H9 (cell line): ENCODE results near the gene NUBP1. TPM values are rescaled to one million over a fixed set of nuclear protein-coding genes. Genes with fewer than 3 reads are reported as not detected.

ENCODE experiments used
- DNase-seq: peaks from one replicate; pipeline ENCODE4 v3.0.0-alpha.2; 2017
- H2AFZ ChIP-seq: one replicate; pipeline ENCODE4 v1.6.1; 2013; ENCODE audit warnings: mild to moderate bottlenecking, low read length, control low read depth, moderate library complexity
- H2AK5ac ChIP-seq: 2 replicates; pipeline ENCODE4 v1.6.1; 2013; ENCODE audit warnings: low read length, control low read depth, mixed read lengths; ENCODE audit not compliant: insufficient read length
- H2BK120ac ChIP-seq: one replicate; pipeline ENCODE4 v1.6.1; 2013; ENCODE audit warnings: low read depth, mild to moderate bottlenecking, low read length, control low read depth, inconsistent platforms; ENCODE audit not compliant: poor library complexity, severe bottlenecking
- H2BK12ac ChIP-seq: 2 replicates; pipeline ENCODE4 v1.6.1; 2013; ENCODE audit warnings: low read length, control low read depth, mixed read lengths, low read depth; ENCODE audit not compliant: insufficient read length
- H2BK15ac ChIP-seq: 2 replicates; pipeline ENCODE4 v1.6.1; 2013; ENCODE audit warnings: low read depth, low read length, control low read depth
- H2BK20ac ChIP-seq: one replicate; pipeline ENCODE4 v1.6.1; 2013; ENCODE audit warnings: low read depth, mild to moderate bottlenecking, low read length, control low read depth, inconsistent platforms; ENCODE audit not compliant: poor library complexity, severe bottlenecking
- H2BK5ac ChIP-seq: 2 replicates; pipeline ENCODE4 v1.6.1; 2013; ENCODE audit warnings: low read length, control low read depth, mixed read lengths; ENCODE audit not compliant: insufficient read length
- H3K14ac ChIP-seq: 2 replicates; pipeline ENCODE4 v1.6.1; 2013; ENCODE audit warnings: low read length, control low read depth; ENCODE audit not compliant: insufficient read depth
- H3K18ac ChIP-seq: 2 replicates; pipeline ENCODE4 v1.6.1; 2013; ENCODE audit warnings: low read depth, mild to moderate bottlenecking, mixed read lengths, low read length, control low read depth; ENCODE audit not compliant: insufficient read length
- H3K23ac ChIP-seq: 2 replicates; pipeline ENCODE4 v1.6.1; 2013; ENCODE audit warnings: low read length, control low read depth, mixed read lengths, low read depth; ENCODE audit not compliant: insufficient read length
- H3K23me2 ChIP-seq: 2 replicates; pipeline ENCODE4 v1.6.1; 2013; ENCODE audit warnings: low read depth, mild to moderate bottlenecking, mixed read lengths, low read length, control low read depth; ENCODE audit not compliant: insufficient read length, poor library complexity, severe bottlenecking
- H3K27ac ChIP-seq: 2 replicates; pipeline ENCODE4 v1.5.1; 2013; ENCODE audit warnings: low read length, control low read depth, mixed read lengths, low read depth; ENCODE audit not compliant: insufficient read length
- H3K27me3 ChIP-seq: 2 replicates; pipeline ENCODE4 v1.6.1; 2013; ENCODE audit warnings: low read length, control low read depth, inconsistent platforms; ENCODE audit not compliant: insufficient read depth
- H3K4ac ChIP-seq: 2 replicates; pipeline ENCODE4 v1.6.1; 2013; ENCODE audit warnings: low read depth, mild to moderate bottlenecking, control low read depth, inconsistent platforms, low read length, moderate library complexity
- H3K4me1 ChIP-seq: 2 replicates; pipeline ENCODE4 v1.6.1; 2013; ENCODE audit warnings: low read length, control low read depth, inconsistent platforms; ENCODE audit not compliant: insufficient read depth
- H3K4me2 ChIP-seq: 2 replicates; pipeline ENCODE4 v1.6.1; 2013; ENCODE audit warnings: low read length, control low read depth, mixed read lengths; ENCODE audit not compliant: insufficient read length, insufficient read depth
- H3K56ac ChIP-seq: 2 replicates; pipeline ENCODE4 v1.6.1; 2013; ENCODE audit warnings: low read depth, mild to moderate bottlenecking, mixed read lengths, low read length, control low read depth; ENCODE audit not compliant: insufficient read length
- H3K79me1 ChIP-seq: 2 replicates; pipeline ENCODE4 v1.6.1; 2013; ENCODE audit warnings: low read depth, mild to moderate bottlenecking, moderate library complexity, low read length, control low read depth, inconsistent platforms; ENCODE audit not compliant: insufficient read depth, poor library complexity, severe bottlenecking
- H3K79me2 ChIP-seq: 2 replicates; pipeline ENCODE4 v1.6.1; 2013; ENCODE audit warnings: low read length, control low read depth, inconsistent platforms; ENCODE audit not compliant: insufficient read depth
- H3K9ac ChIP-seq: 2 replicates; pipeline ENCODE4 v1.6.1; 2013; ENCODE audit warnings: low read length, control low read depth, mixed read lengths; ENCODE audit not compliant: insufficient read length; ENCODE audit errors: extremely low read depth
- H3K9me3 ChIP-seq: one replicate; pipeline ENCODE4 v1.6.1; 2013; ENCODE audit warnings: low read depth, low read length, inconsistent platforms; ENCODE audit not compliant: control insufficient read depth
- H3T11ph ChIP-seq: one replicate; pipeline ENCODE4 v1.6.1; 2013; ENCODE audit warnings: mild to moderate bottlenecking, low read length, control low read depth, inconsistent platforms
- H4K20me1 ChIP-seq: one replicate; pipeline ENCODE4 v1.6.1; 2013; ENCODE audit not compliant: control insufficient read depth, insufficient read length, insufficient read depth
- H4K5ac ChIP-seq: 2 replicates; pipeline ENCODE4 v1.6.1; 2013; ENCODE audit warnings: low read depth, mild to moderate bottlenecking, mixed read lengths, low read length, control low read depth; ENCODE audit not compliant: insufficient read length
- H4K8ac ChIP-seq: replicated peaks from 2 replicates; pipeline ENCODE4 v1.6.1; 2013; ENCODE audit warnings: low read length, control low read depth, mixed read lengths, low read depth; ENCODE audit not compliant: insufficient read length
- H4K91ac ChIP-seq: 2 replicates; pipeline ENCODE4 v1.6.1; 2013; ENCODE audit warnings: low read depth, mild to moderate bottlenecking, moderate library complexity, mixed read lengths, low read length, control low read depth; ENCODE audit not compliant: insufficient read length
- H3K27ac Mint-ChIP-seq, 3 experiments: 2 replicates in 2 of 3; 3 replicates in 1 of 3; pipeline ENCODE4 v1.8.0; 2020 to 2021; ENCODE audit warnings: mixed read lengths in 3 of 3, mild to moderate bottlenecking in 1 of 3, moderate library complexity in 1 of 3
- H3K27me3 Mint-ChIP-seq: 2 replicates; pipeline ENCODE4 v1.8.0; 2021; ENCODE audit warnings: low read depth, mild to moderate bottlenecking, moderate library complexity, mixed read lengths
- H3K36me3 Mint-ChIP-seq, 3 experiments: 2 replicates in 2 of 3; 3 replicates in 1 of 3; pipeline ENCODE4 v1.8.0; 2020 to 2021; ENCODE audit warnings: low read depth in 3 of 3, mixed read lengths in 3 of 3; ENCODE audit not compliant: insufficient read depth in 1 of 3
- H3K4me1 Mint-ChIP-seq, 2 experiments: 2 replicates each; pipeline ENCODE4 v1.8.0; 2020; ENCODE audit warnings: mixed read lengths in 2 of 2
- H3K4me3 Mint-ChIP-seq, 2 experiments: 2 replicates in 1 of 2; 3 replicates in 1 of 2; pipeline ENCODE4 v1.8.0; 2020 to 2021; ENCODE audit warnings: mild to moderate bottlenecking in 2 of 2, mixed read lengths in 2 of 2, moderate library complexity in 1 of 2
- H3K9me3 Mint-ChIP-seq, 2 experiments: 2 replicates in 1 of 2; 3 replicates in 1 of 2; pipeline ENCODE4 v1.8.0; 2020; ENCODE audit warnings: mild to moderate bottlenecking in 2 of 2, mixed read lengths in 2 of 2, moderate library complexity in 1 of 2
- WGBS: extraction: QIAGEN DNeasy Blood & Tissue Kit; methylation state at CpG from one replicate; pipeline ENCODE4 v1.1.7; 2013; ENCODE audit warnings: missing lambda C conversion rate, low lambda C conversion rate, mixed read lengths; ENCODE audit not compliant: insufficient read length; ENCODE audit errors: extremely low coverage; 5-methylcytosine and 5-hydroxymethylcytosine counted together
- total RNA-seq: library from RNA; stranded (reverse); gene quantifications from 2 replicates; pipeline ENCODE4 v1.2.1, GENCODE V29; 2021
- TF ChIP-seq, protein P1 (sequence below): fragments of 200-600 bp; sonication (generic); conservative IDR thresholded peaks from 3 replicates; pipeline ENCODE4 v1.8.0; 2021; ENCODE audit warnings: antibody characterized with exemption, mild to moderate bottlenecking

NUBP1 gene
- total RNA-seq, 1 experiment from 2014 or later = 36.5 TPM

DNA sequence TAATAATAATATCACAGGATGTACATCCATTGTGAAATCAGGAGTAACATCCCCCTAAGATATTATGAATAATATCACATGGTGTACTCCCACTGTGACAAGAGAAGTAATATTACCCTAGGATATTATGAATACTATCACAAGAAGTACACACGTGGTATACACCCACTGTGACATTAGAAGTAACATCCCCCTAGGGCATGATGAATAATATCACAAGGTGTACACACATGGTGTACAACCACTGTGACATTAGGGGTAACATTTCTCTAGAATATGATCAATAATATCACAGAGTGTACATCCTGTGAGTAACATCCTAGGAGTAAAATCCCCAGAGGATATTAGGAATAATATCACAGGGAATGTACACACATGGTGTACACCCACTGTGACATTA is 43.9 kb upstream of the NUBP1 start:
- WGBS = no CpG with 5 or more reads among the region's 1 CpG
- Histone ChIP-seq H3K79me1 (no peaks in the 10 kb centered on the region), H3K9ac (no peak overlapping the region), H2BK5ac (no peak overlapping the region), H4K5ac (no peak overlapping the region), H3K4me2 (no peak overlapping the region), H3K27ac (no peak overlapping the region), H4K20me1 (no peaks in the 10 kb centered on the region), H4K91ac (no peak overlapping the region), H3K18ac (no peak overlapping the region), H3K14ac (no peak overlapping the region), H2AK5ac (no peak overlapping the region), H3K23me2 (no peaks in the 10 kb centered on the region), H2BK15ac (no peak overlapping the region), H3K27me3 (no peaks in the 10 kb centered on the region), H3K4ac (no peak overlapping the region), H3K23ac (no peak overlapping the region), H4K8ac (no peak overlapping the region), H3T11ph (no peak overlapping the region), H2AFZ (no peak overlapping the region), H3K9me3 (no peaks in the 10 kb centered on the region), H3K79me2 (no peaks in the 10 kb centered on the region), H3K56ac (no peak overlapping the region), H2BK120ac (no peak overlapping the region), H2BK20ac (no peak overlapping the region), H3K4me1 (no peaks in the 10 kb centered on the region), H2BK12ac (no peak overlapping the region)
- Mint-ChIP-seq H3K36me3 (no peaks in the 10 kb centered on the region), H3K4me1 (no peaks in the 10 kb centered on the region), H3K9me3 (peaks cover 0 to 2% of the 10 kb centered on the region in 2 experiments; a peak in 2 of 5 replicates), H3K4me3 (no peak overlapping the region), H3K27me3 (no peaks in the 10 kb centered on the region), H3K27ac (no peak overlapping the region)
- TF ChIP-seq, protein P1, sequence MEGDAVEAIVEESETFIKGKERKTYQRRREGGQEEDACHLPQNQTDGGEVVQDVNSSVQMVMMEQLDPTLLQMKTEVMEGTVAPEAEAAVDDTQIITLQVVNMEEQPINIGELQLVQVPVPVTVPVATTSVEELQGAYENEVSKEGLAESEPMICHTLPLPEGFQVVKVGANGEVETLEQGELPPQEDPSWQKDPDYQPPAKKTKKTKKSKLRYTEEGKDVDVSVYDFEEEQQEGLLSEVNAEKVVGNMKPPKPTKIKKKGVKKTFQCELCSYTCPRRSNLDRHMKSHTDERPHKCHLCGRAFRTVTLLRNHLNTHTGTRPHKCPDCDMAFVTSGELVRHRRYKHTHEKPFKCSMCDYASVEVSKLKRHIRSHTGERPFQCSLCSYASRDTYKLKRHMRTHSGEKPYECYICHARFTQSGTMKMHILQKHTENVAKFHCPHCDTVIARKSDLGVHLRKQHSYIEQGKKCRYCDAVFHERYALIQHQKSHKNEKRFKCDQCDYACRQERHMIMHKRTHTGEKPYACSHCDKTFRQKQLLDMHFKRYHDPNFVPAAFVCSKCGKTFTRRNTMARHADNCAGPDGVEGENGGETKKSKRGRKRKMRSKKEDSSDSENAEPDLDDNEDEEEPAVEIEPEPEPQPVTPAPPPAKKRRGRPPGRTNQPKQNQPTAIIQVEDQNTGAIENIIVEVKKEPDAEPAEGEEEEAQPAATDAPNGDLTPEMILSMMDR = no peak
- no peak for DNase-seq
